ENCODE results near the gene ZP3. TPM values are rescaled to one million over a fixed set of nuclear protein-coding genes. Genes with fewer than 3 reads are reported as not detected.

Gene ZP3
- total and polyA plus RNA-seq, 2 of the 13 experiments (the other 11 are each of a cell fraction or from before 2014, with no cell fraction given), result not detected

- DNase-seq (ENCODE audit: low spot score) (peak; percentile 64), FAIRE-seq (peak; percentile 15), ATAC-seq (peak; percentile 30)
- ChIA-PET POLR2A (interaction anchor here (1.3 to 1.4 kb wide), 2 partner anchors 9 to 25 kb away, joined by 3 to 4 read pairs; no protein-coding TSS in a partner anchor), CTCF (ENCODE audit: low intra/inter-chr PET ratio, low total read pairs) (no interaction called here)
- Histone ChIP-seq H3K4me3 (replicated peaks in 1 of 3; ENCODE audit: insufficient read depth in 1 of 3, low read depth in 2 of 3, low read length in 3 of 3) (0 out of 6 replicates have a peak overlapping the region, but pooled peaks of 1 of the 3 experiments have one; percentile 16), H3K27me3 (ENCODE audit: control insufficient read depth in 1 of 2, insufficient read depth in 2 of 2, low read length in 2 of 2) (no peaks in the 10 kb centered on the region), H3K27ac (ENCODE audit: extremely low read length, insufficient read depth, low read length) (no peak overlapping the region), H3K9ac (ENCODE audit: insufficient read depth, low read depth, low read length) (no peak overlapping the region), H4K20me1 (ENCODE audit: insufficient read depth, low read length) (no peaks in the 10 kb centered on the region), H2AFZ (ENCODE audit: low read length) (no peak overlapping the region), H3K36me3 (replicated peaks in 1 of 2; ENCODE audit: control insufficient read depth in 1 of 2, insufficient read depth in 2 of 2, low read length in 2 of 2) (no peaks in the 10 kb centered on the region), H3K4me1 (ENCODE audit: insufficient read depth, low read length) (peaks cover 46% of the 10 kb centered on the region), H3K79me2 (ENCODE audit: insufficient read depth, low read length) (no peaks in the 10 kb centered on the region), H3K4me2 (ENCODE audit: low read depth, low read length) (peak overlapping the region; percentile 39), H3K9me3 (ENCODE audit: low read length) (no peaks in the 10 kb centered on the region)
- intact Hi-C loops (cut with micrococcal nuclease; ENCODE audit: unreplicated experiment), result loop anchor here (1.0 kb wide), 1 partner anchor 65 kb away; no protein-coding TSS in a partner anchor
- WGBS (ENCODE audit: low lambda C conversion rate), result 57% methylated on average over 13 of the region's 13 CpGs
- in situ Hi-C loops (cut with HindIII; ENCODE audit: extremely low pct_ligation_motif_present, low pct_unique_long_range_greater_than_20kb), result no loop called here
- no TSS peak for BruUV-seq (replicated peaks)
- no peak for TF ChIP-seq MNT (IDR thresholded peaks at IDR 0.05)
- no peak for TF ChIP-seq HOXD1 (CRISPR knock-in tag; IDR thresholded peaks at IDR 0.05)
- TF ChIP-seq KAT7 (CRISPR knock-in tag; IDR thresholded peaks at IDR 0.05; ENCODE audit: borderline replicate concordance), result no peak
- no peak for TF ChIP-seq ZNF207 (IDR thresholded peaks at IDR 0.05; ENCODE audit: borderline replicate concordance)
- TF ChIP-seq CTCF (CRISPR knock-in tag; IDR thresholded peaks at IDR 0.05), result peak; percentile 48
- TF ChIP-seq USF2 (IDR thresholded peaks at IDR 0.05; ENCODE audit: low read depth, low read length), result no peak
- no peak for TF ChIP-seq USF2 (CRISPR knock-in tag; IDR thresholded peaks at IDR 0.05; ENCODE audit: borderline replicate concordance)
- TF ChIP-seq ZNF574 (CRISPR knock-in tag; IDR thresholded peaks at IDR 0.05), result no peak
These were observed 41.4 kb upstream of the ZP3 start for GRCh38 chr7:76383089-76383944.
